ENCODE measurements around the gene BCAP31.
"Not testable (repeated sequence)": the region's sequence is repeated elsewhere in the genome, so short reads cannot be mapped to it uniquely, and the experiment has no call there.

BCAP31 gene

GRCh38 chrX:153685156-153685536, 39.0 kb downstream of the BCAP31 start:
- Histone ChIP-seq H3K27ac (ENCODE audit: low read depth, low read length) (no peak overlapping the region), H3K4me1 (ENCODE audit: control insufficient read depth in 5 of 5, insufficient read depth in 5 of 5, low read length in 5 of 5) (peaks cover 0 to 11% (median 9%) of the 10 kb centered on the region in 5 donors), H3K4me3 (ENCODE audit: low read depth in 1 of 5, low read length in 5 of 5) (no peak overlapping the region), H3K36me3 (ENCODE audit: control insufficient read depth in 5 of 5, insufficient read depth in 5 of 5, low read length in 5 of 5) (no peaks in the 10 kb centered on the region), H3K9me3 (ENCODE audit: control insufficient read depth in 5 of 5, low read length in 5 of 5) (peaks cover 0 to 7% (median 0%) of the 10 kb centered on the region in 5 donors), H3K27me3 (ENCODE audit: control insufficient read depth in 5 of 5, insufficient read depth in 4 of 5, low read length in 5 of 5) (peaks cover 4 to 23% (median 12%) of the 10 kb centered on the region in 5 donors), H3K9ac (ENCODE audit: low read length in 5 of 5) (no peak overlapping the region)

DNA sequence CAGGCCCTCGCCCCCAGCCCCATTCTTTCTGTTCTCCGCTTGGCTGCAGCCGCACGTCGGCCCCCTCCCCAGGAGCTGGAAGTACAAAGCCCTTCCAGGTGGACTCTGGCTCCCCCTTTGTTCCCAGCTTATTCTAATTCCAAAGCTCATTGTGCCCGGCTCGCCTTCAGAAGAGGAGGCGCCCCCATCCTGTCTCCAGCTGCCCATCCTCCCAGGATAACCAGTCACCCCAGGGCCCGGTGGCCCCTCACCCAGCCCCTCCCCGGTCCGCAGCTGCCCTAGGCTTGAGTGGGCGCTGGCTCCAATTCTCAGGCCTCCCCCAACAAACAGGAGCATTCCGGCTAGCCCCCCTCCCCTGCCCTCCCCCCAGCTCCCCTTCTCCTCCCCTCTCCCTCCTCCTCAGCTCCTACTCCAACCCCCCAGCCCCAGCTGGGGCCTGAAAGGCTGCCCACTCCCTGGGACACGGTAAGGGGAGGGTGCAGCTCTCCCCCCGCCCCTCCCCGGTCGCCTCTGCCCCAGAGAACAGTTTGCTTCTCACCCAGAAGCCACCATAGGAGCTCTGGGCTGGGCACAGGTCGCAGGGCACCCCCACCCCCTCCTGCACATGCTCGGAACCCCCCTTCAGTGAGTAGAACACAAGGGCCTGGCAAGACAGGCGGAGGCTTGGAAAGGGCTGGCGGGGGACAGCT, 39.6 kb downstream of the BCAP31 start:
- H3K4me1 ChIP-seq (ENCODE audit: control insufficient read depth in 5 of 5, insufficient read depth in 5 of 5, low read length in 5 of 5), result peaks cover 0 to 6% (median 3%) of the 10 kb centered on the region in 5 donors
- no peak overlapping the region for H3K27ac ChIP-seq (ENCODE audit: low read depth, low read length)
- peaks cover 4 to 23% (median 12%) of the 10 kb centered on the region in 5 donors for H3K27me3 ChIP-seq (ENCODE audit: control insufficient read depth in 5 of 5, insufficient read depth in 4 of 5, low read length in 5 of 5)
- no peak overlapping the region for H3K4me3 ChIP-seq (ENCODE audit: low read depth in 1 of 5, low read length in 5 of 5)
- H3K9ac ChIP-seq (ENCODE audit: low read length in 5 of 5), result no peak overlapping the region
- H3K36me3 ChIP-seq (ENCODE audit: control insufficient read depth in 5 of 5, insufficient read depth in 5 of 5, low read length in 5 of 5), result no peaks in the 10 kb centered on the region
- H3K9me3 ChIP-seq (ENCODE audit: control insufficient read depth in 5 of 5, low read length in 5 of 5), result peaks cover 0 to 7% (median 0%) of the 10 kb centered on the region in 5 donors

DNA sequence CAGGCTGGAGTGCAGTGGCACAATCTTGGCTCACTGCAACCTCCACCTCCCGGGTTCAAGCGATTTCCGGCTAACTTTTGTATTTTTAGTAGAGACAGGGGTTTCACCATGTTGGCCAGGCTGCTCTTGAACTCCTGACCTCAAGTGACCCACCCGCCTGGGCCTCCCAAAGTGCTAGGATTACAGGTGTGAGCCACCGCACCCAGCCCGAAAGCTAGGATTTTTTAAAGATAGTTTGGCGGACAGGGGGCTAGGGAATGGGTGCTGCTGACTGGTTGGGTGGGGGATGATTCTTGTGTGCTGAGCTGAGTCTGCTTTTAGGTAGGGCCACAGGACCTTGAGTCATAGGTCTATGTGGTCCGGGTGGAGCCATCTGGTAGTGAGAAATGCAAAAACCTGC, 40.7 kb downstream of the BCAP31 start:
- H3K9ac ChIP-seq (ENCODE audit: low read length in 5 of 5); H3K4me1 ChIP-seq (ENCODE audit: control insufficient read depth in 5 of 5, insufficient read depth in 5 of 5, low read length in 5 of 5); H3K36me3 ChIP-seq (ENCODE audit: control insufficient read depth in 5 of 5, insufficient read depth in 5 of 5, low read length in 5 of 5); H3K27ac ChIP-seq (ENCODE audit: low read depth, low read length); H3K9me3 ChIP-seq (ENCODE audit: control insufficient read depth in 5 of 5, low read length in 5 of 5); H3K4me3 ChIP-seq (ENCODE audit: low read depth in 1 of 5, low read length in 5 of 5): not testable (repeated sequence)
- H3K27me3 ChIP-seq (ENCODE audit: control insufficient read depth in 5 of 5, insufficient read depth in 4 of 5, low read length in 5 of 5), result peaks cover 4 to 26% (median 12%) of the 10 kb centered on the region in 5 donors

DNA sequence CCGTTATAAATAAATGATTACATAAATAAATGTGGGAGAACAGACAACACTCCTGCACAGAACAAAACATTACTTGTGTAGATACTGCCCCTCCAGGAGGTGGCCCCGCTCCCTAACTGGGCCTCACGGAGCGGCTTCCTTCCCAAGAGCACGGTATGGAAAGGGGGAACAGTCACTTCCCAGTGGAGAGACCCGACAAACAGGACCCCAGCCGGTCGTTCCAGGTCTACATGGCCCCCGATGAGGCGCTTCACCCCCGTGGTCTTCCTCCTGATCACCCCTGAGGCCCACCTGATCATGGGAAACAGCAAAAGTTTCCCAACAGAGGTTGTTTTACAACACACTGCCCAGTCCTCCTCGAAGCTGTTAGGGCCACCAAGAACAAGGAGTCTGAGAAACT, 43.0 kb downstream of the BCAP31 start:
- Histone ChIP-seq H3K9ac (ENCODE audit: low read length in 5 of 5) (no peak overlapping the region), H3K27ac (ENCODE audit: low read depth, low read length) (no peak overlapping the region), H3K9me3 (ENCODE audit: control insufficient read depth in 5 of 5, low read length in 5 of 5) (peaks cover 0 to 7% (median 0%) of the 10 kb centered on the region in 5 donors), H3K4me3 (ENCODE audit: low read depth in 1 of 5, low read length in 5 of 5) (no peak overlapping the region), H3K36me3 (ENCODE audit: control insufficient read depth in 5 of 5, insufficient read depth in 5 of 5, low read length in 5 of 5) (no peaks in the 10 kb centered on the region), H3K27me3 (ENCODE audit: control insufficient read depth in 5 of 5, insufficient read depth in 4 of 5, low read length in 5 of 5) (peaks cover 4 to 25% (median 13%) of the 10 kb centered on the region in 5 donors), H3K4me1 (ENCODE audit: control insufficient read depth in 5 of 5, insufficient read depth in 5 of 5, low read length in 5 of 5) (no peaks in the 10 kb centered on the region)

- no peak overlapping the region for H3K4me3 ChIP-seq (ENCODE audit: low read depth in 1 of 5, low read length in 5 of 5)
- no peak overlapping the region for H3K27ac ChIP-seq (ENCODE audit: low read depth, low read length)
- H3K4me1 ChIP-seq (ENCODE audit: control insufficient read depth in 5 of 5, insufficient read depth in 5 of 5, low read length in 5 of 5), result peaks cover 0 to 5% (median 0%) of the 10 kb centered on the region in 5 donors
- peaks cover 0 to 3% (median 0%) of the 10 kb centered on the region in 5 donors for H3K9me3 ChIP-seq (ENCODE audit: control insufficient read depth in 5 of 5, low read length in 5 of 5)
- no peak overlapping the region for H3K9ac ChIP-seq (ENCODE audit: low read length in 5 of 5)
- no peaks in the 10 kb centered on the region for H3K36me3 ChIP-seq (ENCODE audit: control insufficient read depth in 5 of 5, insufficient read depth in 5 of 5, low read length in 5 of 5)
- H3K27me3 ChIP-seq (ENCODE audit: control insufficient read depth in 5 of 5, insufficient read depth in 4 of 5, low read length in 5 of 5), result peaks cover 22 to 40% (median 39%) of the 10 kb centered on the region in 5 donors
These were observed 49.9 kb downstream of the BCAP31 start for GRCh38 chrX:153674219-153674851.

GRCh38 chrX:153673428-153674218, 50.6 kb downstream of the BCAP31 start, which contains the start of gene PNCK:
TSS of gene PNCK (minus strand) at chrX:153673813. CDS start at chrX:153673076, 737 bp downstream.
- peaks cover 0 to 5% (median 0%) of the 10 kb centered on the region in 5 donors for H3K4me1 ChIP-seq (ENCODE audit: control insufficient read depth in 5 of 5, insufficient read depth in 5 of 5, low read length in 5 of 5)
- H3K27ac ChIP-seq (ENCODE audit: low read depth, low read length), result no peak within 1 kb of the TSS
- H3K27me3 ChIP-seq (ENCODE audit: control insufficient read depth in 5 of 5, insufficient read depth in 4 of 5, low read length in 5 of 5), result peaks cover 22 to 42% (median 39%) of the 10 kb centered on the region in 5 donors
- H3K9ac ChIP-seq (ENCODE audit: low read length in 5 of 5), result no peak within 1 kb of the TSS
- peaks cover 0 to 3% (median 0%) of the 10 kb centered on the region in 5 donors for H3K9me3 ChIP-seq (ENCODE audit: control insufficient read depth in 5 of 5, low read length in 5 of 5)
- H3K4me3 ChIP-seq (ENCODE audit: low read depth in 1 of 5, low read length in 5 of 5), result no peak within 1 kb of the TSS
- H3K36me3 ChIP-seq (ENCODE audit: control insufficient read depth in 5 of 5, insufficient read depth in 5 of 5, low read length in 5 of 5), result no peaks in the 10 kb centered on the region

- H3K4me1 ChIP-seq (ENCODE audit: control insufficient read depth in 5 of 5, insufficient read depth in 5 of 5, low read length in 5 of 5), result peaks cover 0 to 5% (median 0%) of the 10 kb centered on the region in 5 donors
- H3K9me3 ChIP-seq (ENCODE audit: control insufficient read depth in 5 of 5, low read length in 5 of 5), result peaks cover 0 to 3% (median 0%) of the 10 kb centered on the region in 5 donors
- H3K27ac ChIP-seq (ENCODE audit: low read depth, low read length), result no peak overlapping the region
- H3K9ac ChIP-seq (ENCODE audit: low read length in 5 of 5), result no peak overlapping the region
- peaks cover 22 to 43% (median 41%) of the 10 kb centered on the region in 5 donors for H3K27me3 ChIP-seq (ENCODE audit: control insufficient read depth in 5 of 5, insufficient read depth in 4 of 5, low read length in 5 of 5)
- H3K36me3 ChIP-seq (ENCODE audit: control insufficient read depth in 5 of 5, insufficient read depth in 5 of 5, low read length in 5 of 5), result no peaks in the 10 kb centered on the region
- H3K4me3 ChIP-seq (ENCODE audit: low read depth in 1 of 5, low read length in 5 of 5), result no peak overlapping the region
These were observed 51.4 kb downstream of the BCAP31 start for GRCh38 chrX:153672531-153673427.

DNA sequence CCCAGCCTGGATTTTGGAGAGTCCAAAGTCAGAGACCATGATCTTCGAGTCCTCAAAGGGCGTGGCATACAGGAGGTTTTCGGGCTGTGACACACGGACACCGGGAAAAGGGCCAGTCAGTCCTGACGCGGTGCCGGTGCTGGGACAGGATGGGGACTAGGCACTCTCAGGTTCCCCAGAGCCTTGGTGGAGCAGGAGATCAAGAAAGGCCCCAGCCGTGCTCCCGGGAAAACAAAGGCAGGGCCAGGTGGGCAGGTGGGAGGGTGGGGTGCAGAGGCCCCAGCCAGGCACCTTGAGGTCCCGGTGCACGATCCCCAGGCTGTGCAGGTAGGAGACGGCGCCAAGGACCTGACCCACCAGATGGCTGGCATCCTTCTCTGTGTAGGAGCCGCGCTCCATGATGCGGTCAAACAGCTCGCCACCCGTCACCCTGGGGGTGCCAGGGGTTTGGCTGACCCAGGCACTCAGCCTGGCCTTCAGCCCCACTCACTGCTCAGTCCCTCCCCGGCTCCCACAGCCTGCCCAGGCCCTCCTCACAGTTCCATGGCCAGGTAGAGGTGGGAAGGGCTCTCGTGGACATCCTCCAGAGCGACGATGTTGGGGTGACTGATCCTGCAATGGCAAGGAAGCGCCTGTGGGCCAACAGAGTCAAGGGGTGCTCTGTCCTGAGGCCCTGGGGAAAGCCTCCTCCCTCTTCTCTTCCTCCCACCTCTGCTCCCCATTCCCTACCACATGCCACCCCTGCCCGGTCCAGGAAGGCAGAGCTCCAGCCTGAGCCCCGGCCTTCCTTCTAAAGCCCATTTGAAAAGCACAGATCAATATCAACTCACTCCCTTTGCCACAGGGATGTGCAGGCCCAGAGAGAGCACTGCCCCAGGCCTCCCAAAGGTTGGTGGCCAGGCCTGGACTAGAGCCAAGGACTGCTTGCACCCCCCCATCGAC, 52.3 kb downstream of the BCAP31 start:
- H3K36me3 ChIP-seq (ENCODE audit: control insufficient read depth in 5 of 5, insufficient read depth in 5 of 5, low read length in 5 of 5), result no peaks in the 10 kb centered on the region
- no peak overlapping the region for H3K4me3 ChIP-seq (ENCODE audit: low read depth in 1 of 5, low read length in 5 of 5)
- peaks cover 0 to 3% (median 0%) of the 10 kb centered on the region in 5 donors for H3K9me3 ChIP-seq (ENCODE audit: control insufficient read depth in 5 of 5, low read length in 5 of 5)
- H3K9ac ChIP-seq (ENCODE audit: low read length in 5 of 5), result no peak overlapping the region
- H3K27ac ChIP-seq (ENCODE audit: low read depth, low read length), result no peak overlapping the region
- peaks cover 22 to 49% (median 42%) of the 10 kb centered on the region in 5 donors for H3K27me3 ChIP-seq (ENCODE audit: control insufficient read depth in 5 of 5, insufficient read depth in 4 of 5, low read length in 5 of 5)
- peaks cover 0 to 8% (median 0%) of the 10 kb centered on the region in 5 donors for H3K4me1 ChIP-seq (ENCODE audit: control insufficient read depth in 5 of 5, insufficient read depth in 5 of 5, low read length in 5 of 5)

All from subcutaneous abdominal adipose tissue (tissue), 5 donors.